Bronchial epithelial cell (primary cell): ENCODE measurements around the gene ADGRG6. TPM values are rescaled to one million over a fixed set of nuclear protein-coding genes. Genes with fewer than 3 reads are reported as not detected.

ENCODE experiments used
- DNase-seq: peaks from one replicate; pipeline ENCODE4 v3.0.0-alpha.2; 2010; ENCODE audit warnings: low read depth
- FAIRE-seq: peaks from 2 replicates; lab custom pipeline; 2011; peaks lifted over from hg19 to GRCh38; lab: Jason Lieb, UNC
- H3K27me3 ChIP-seq: 2 replicates; pipeline ENCODE4 v1.5.1; 2011; ENCODE audit warnings: low read length; ENCODE audit not compliant: control insufficient read depth, insufficient read depth
- H3K36me3 ChIP-seq: 2 replicates; pipeline ENCODE4 v1.5.1; 2011; ENCODE audit warnings: low read length; ENCODE audit not compliant: control insufficient read depth, insufficient read depth
- H3K4me3 ChIP-seq: 2 replicates; pipeline ENCODE4 v1.5.1; 2011; ENCODE audit warnings: mild to moderate bottlenecking, low read depth, low read length, control low read depth
- CTCF ChIP-seq: IDR thresholded peaks from 2 replicates; pipeline ENCODE4 v1.5.1; 2011; ENCODE audit warnings: mild to moderate bottlenecking, moderate library complexity, low read length, control low read depth, inconsistent platforms; ENCODE audit not compliant: insufficient read depth, severe bottlenecking
- total RNA-seq: library from RNA; depleted of rRNA; stranded (reverse); fragments of >200 nt; gene quantifications from 2 replicates; pipeline ENCODE4 v1.2.1, GENCODE V29; 2014

The ADGRG6 gene
- total RNA-seq, 1 donor from 2014 or later: 12.4 TPM

- FAIRE-seq: no peak
- Histone ChIP-seq H3K4me3 (no peak overlapping the region), H3K36me3 (peaks cover 8% of the 10 kb centered on the region), H3K27me3 (no peaks in the 10 kb centered on the region)
- no peak for TF ChIP-seq CTCF
- no peak for DNase-seq
Observed at GRCh38 chr6:142407685-142408273, 106.0 kb downstream of the ADGRG6 start.

- TF ChIP-seq CTCF: no peak
- no peak for DNase-seq
- Histone ChIP-seq H3K36me3 (peaks cover 8% of the 10 kb centered on the region), H3K4me3 (no peak overlapping the region), H3K27me3 (no peaks in the 10 kb centered on the region)
- FAIRE-seq: no peak
Observed at GRCh38 chr6:142408409-142408808, 106.6 kb downstream of the ADGRG6 start.

GRCh38 chr6:142409794-142410193 lies 108.0 kb downstream of the ADGRG6 start:
- Histone ChIP-seq H3K27me3 (no peaks in the 10 kb centered on the region), H3K36me3 (peaks cover 6% of the 10 kb centered on the region), H3K4me3 (no peak overlapping the region)
- no peak for FAIRE-seq
- no peak for DNase-seq
- no peak for TF ChIP-seq CTCF

- FAIRE-seq (no peak), DNase-seq (no peak)
- H3K36me3 ChIP-seq: peaks cover 5% of the 10 kb centered on the region
- H3K4me3 ChIP-seq: no peak overlapping the region
- H3K27me3 ChIP-seq: no peaks in the 10 kb centered on the region
- no peak for TF ChIP-seq CTCF
Observed at GRCh38 chr6:142411145-142411544, 109.3 kb downstream of the ADGRG6 start.

GRCh38 chr6:142412241-142412640 lies 110.4 kb downstream of the ADGRG6 start:
- peaks cover 7% of the 10 kb centered on the region for H3K36me3 ChIP-seq
- no peaks in the 10 kb centered on the region for H3K27me3 ChIP-seq
- no peak for FAIRE-seq

More at GRCh38 chr6:142412241-142412640, 110.4 kb downstream of the ADGRG6 start:
- TF ChIP-seq CTCF: no peak
- H3K4me3 ChIP-seq: no peak overlapping the region
- no peak for DNase-seq
